GM12878 (cell line): ENCODE data around the gene NES.

Experiments
- CTCF ChIP-seq, 3 experiments: IDR thresholded peaks in 2 of 3; conservative IDR thresholded peaks in 1 of 3; 2 replicates each; pipeline ENCODE4 v1.5.1; 2011; ENCODE audit warnings: low read depth in 3 of 3, low read length in 3 of 3, mild to moderate bottlenecking in 3 of 3, control low read depth in 2 of 3, moderate library complexity in 2 of 3, inconsistent platforms in 1 of 3, mixed read lengths in 1 of 3; ENCODE audit not compliant: control insufficient read depth in 2 of 3, insufficient read depth in 1 of 3; ENCODE audit errors: extremely low read depth in 1 of 3
- EZH2 ChIP-seq: IDR thresholded peaks from 2 replicates; pipeline ENCODE4 v1.6.1; 2012; ENCODE audit warnings: low read depth, mild to moderate bottlenecking, control low read depth, inconsistent platforms, low read length, borderline replicate concordance; ENCODE audit not compliant: control insufficient read depth
- SREBF2 ChIP-seq: IDR thresholded peaks from 2 replicates; pipeline ENCODE4 v1.6.1; 2012; ENCODE audit warnings: mild to moderate bottlenecking, low read length
- ZBTB4 ChIP-seq: fragments of 450-650 bp; formaldehyde crosslinking; IDR thresholded peaks from 2 replicates; pipeline ENCODE4 v1.4.0; 2022; ENCODE audit warnings: mild to moderate bottlenecking, moderate library complexity

- TF ChIP-seq ZBTB4 (CRISPR knock-in tag), result no peak
- no peak for TF ChIP-seq EZH2
- no peak for TF ChIP-seq SREBF2
- TF ChIP-seq CTCF (IDR thresholded peaks at IDR 0.05 in 2 of 3, conservative IDR thresholded peaks at IDR 0.05 in 1 of 3; ENCODE audit: control insufficient read depth in 2 of 3, extremely low read depth in 1 of 3, insufficient read depth in 1 of 3, low read depth in 3 of 3, low read length in 3 of 3), result peak; percentile 21 to 29 (median 28); a peak in 3 of 6 replicates
Observed at GRCh38 chr1:156684227-156684782, 7.1 kb upstream of the NES start.
